DMS 273 (cell line): ENCODE results near the gene AADAC.
"Not testable (repeated sequence)": the region's sequence is repeated elsewhere in the genome, so short reads cannot be mapped to it uniquely, and the experiment has no call there.

Experiments
- DNase-seq: peaks from one replicate; lab custom pipeline; 2025; ENCODE audit not compliant: unreplicated experiment; lab: John Stamatoyannopoulos, UW

The AADAC gene

GRCh38 chr3:151796105-151796680 lies 17.7 kb upstream of the AADAC start:
- DNase-seq, result no peak

DNA sequence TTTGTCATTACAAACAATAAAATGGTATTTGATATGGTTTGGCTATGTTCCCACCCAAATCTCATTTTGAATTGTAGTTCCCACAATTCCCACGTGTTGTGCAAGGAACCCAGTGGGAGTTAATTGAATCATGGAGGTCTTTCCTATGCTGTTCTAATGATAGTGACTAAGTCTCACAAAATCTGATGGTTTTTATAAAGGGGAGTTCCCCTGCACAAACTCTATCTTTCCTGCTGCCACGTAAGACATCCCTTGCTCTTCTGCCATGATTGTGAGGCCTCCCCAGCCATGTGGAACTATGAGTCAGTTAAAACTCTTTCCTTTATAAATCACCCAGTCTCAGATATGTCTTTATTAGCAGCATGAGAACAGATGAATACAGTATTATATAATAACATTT lies 15.4 kb upstream of the AADAC start:
- no peak for DNase-seq

DNA sequence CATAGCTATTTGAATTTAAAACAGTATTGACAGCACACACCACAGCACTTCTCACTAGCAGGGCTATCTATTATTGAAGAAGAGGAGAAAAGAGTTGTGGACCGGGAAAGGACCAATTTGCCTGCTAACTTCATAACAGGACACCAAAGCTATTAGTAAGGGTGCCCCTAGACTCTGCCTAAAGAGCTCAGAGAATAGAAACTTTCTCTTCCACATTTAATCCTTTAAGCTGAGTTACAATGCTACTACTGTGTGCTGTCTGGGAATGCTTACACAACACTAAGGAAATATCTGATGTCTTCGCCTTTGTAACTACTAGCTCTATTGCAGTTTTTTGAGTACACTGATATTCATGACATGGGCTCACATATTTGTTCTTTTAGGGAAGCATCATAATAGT lies 13.5 kb upstream of the AADAC start:
- DNase-seq, result no peak

DNA sequence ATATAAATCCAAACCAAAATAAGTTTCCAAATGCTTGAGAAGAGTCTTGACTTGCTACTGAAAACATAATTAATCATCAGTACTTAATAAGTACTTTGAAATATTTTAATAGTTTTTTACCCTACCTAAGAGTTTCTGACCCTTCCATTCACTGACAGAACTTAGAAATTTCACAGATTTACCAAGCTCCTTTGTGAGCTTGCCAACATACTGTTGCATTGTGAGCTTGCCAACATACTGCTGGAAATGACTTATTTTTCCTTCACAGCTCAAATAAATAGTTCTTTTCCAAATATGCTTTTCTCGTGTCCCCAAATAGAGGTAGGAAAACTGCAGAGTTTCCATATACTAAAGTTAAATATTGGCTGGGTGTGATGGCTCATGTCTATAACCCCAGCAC lies 9.6 kb upstream of the AADAC start:
- DNase-seq, result no peak

GRCh38 chr3:151806838-151807237 lies 7.1 kb upstream of the AADAC start:
- no peak for DNase-seq

DNA sequence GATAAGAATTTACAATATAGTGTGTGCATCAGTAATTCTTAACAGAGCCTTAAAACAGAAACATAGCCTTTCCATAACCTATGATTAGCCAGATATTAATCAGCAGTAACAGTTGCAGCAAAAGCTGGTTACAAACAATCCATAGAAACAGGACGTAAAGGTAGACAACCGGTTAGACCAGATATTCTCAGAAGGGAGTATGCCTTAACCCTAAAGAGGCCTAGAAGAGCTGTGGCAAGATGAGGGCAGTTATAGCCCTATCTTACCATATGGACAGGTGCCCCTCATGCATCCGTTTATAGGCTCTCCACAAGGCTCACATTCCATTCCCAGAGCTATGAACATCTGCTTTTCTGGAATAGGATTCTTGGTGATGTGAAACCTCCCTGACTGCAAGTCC lies 5.0 kb upstream of the AADAC start:
- peak; percentile 22 for DNase-seq

DNA sequence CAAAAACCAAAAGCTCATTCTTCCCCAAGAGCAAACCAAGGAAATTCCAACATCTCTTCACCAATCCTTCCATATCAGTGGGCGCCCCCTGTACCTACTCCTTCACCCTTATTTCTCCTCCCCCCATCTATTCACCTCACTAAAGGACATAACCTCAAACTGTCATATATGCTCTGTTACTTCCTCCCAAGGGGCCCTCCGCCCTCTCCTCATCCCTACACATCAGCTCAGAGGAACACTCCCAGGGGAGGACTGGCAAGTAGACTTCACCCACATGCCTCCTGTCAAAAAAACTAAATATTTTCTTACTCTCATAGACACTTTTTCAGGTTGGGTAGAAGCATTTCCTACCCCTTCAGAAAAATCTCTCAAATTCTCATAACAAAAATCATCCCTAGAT lies 2.4 kb upstream of the AADAC start:
- no peak for DNase-seq

GRCh38 chr3:151814588-151814987 lies 672 bp downstream of the AADAC start:
- peak; percentile 9 for DNase-seq

- DNase-seq, result peak; percentile 11
Measured at GRCh38 chr3:151816091-151816604, 2.2 kb downstream of the AADAC start.

GRCh38 chr3:151817473-151817872 lies 3.6 kb downstream of the AADAC start:
- no peak for DNase-seq

GRCh38 chr3:151818361-151818760 lies 4.4 kb downstream of the AADAC start:
- no peak for DNase-seq

GRCh38 chr3:151819910-151820309 lies 6.0 kb downstream of the AADAC start:
- DNase-seq, result no peak

DNA sequence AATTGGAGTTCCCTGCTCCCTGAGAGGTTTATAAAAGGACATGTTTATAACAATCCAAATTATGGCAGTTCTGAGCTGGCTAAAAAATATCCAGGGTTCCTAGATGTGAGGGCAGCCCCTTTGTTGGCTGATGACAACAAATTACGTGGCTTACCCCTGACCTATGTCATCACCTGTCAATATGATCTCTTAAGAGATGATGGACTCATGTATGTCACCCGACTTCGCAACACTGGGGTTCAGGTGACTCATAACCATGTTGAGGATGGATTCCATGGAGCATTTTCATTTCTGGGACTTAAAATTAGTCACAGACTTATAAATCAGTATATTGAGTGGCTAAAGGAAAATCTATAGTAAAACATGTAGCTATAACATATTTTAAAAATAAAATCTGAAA lies 13.9 kb downstream of the AADAC start:
- DNase-seq, result no peak

- peak; percentile 85 for DNase-seq
Measured at GRCh38 chr3:151835751-151836525, 22.0 kb downstream of the AADAC start.

GRCh38 chr3:151837057-151837456 lies 23.1 kb downstream of the AADAC start:
- DNase-seq, result peak; percentile 95

DNA sequence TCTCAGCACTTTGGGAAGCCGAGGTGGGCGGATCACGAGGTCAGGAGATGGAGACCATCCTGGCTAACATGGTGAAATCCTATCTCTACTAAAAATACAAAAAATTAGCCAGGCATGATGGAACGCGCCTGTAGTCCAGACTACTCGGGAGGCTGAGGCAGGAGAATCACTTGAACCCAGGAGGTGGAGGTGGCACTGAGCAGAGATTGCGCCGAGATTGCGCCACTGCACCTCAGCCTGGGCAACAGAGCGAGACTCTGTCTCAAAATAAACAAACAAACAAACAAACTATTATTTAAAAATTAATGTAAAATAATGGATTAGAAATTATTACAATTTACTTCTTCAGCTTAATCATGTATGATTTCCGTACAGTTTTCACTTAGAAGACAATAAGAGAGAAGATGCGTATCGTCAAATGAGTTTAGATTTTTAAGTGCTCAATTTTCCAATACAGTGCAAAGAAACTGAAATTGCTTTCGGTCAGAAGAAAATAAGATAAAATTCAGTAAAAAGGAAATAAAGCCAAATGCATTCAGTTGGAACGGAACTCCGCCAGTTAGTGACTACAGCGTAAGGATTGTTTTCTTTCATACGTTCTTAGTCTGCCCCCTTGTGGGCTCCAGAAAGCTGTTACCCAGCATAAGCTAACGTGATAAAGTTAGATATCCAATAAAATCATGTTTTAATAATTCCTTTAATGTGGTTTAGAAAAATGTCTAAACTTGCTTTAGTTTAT lies 24.8 kb downstream of the AADAC start:
- DNase-seq, result peak; percentile 87

- peak; percentile 49 for DNase-seq
Measured at GRCh38 chr3:151839313-151839631, 25.4 kb downstream of the AADAC start.

DNA sequence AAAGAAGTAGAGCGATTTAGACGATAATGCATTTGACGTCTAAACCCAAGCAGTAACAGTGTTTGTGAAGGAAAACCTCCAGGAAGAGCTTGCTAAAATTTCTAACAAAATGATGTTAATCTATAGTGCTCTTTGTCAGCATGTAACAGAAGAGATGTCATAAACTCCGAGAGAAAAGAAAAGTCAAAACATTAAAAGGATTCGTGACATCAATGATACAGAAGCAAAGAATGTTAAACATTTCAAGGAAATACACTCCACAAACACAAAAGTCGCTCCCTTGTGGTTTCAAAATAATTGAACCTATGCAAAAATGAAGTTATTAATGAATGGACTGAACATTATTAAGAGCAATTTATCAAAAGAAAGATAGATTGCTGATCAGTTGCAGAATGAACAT lies 27.9 kb downstream of the AADAC start:
- DNase-seq, result no peak

DNA sequence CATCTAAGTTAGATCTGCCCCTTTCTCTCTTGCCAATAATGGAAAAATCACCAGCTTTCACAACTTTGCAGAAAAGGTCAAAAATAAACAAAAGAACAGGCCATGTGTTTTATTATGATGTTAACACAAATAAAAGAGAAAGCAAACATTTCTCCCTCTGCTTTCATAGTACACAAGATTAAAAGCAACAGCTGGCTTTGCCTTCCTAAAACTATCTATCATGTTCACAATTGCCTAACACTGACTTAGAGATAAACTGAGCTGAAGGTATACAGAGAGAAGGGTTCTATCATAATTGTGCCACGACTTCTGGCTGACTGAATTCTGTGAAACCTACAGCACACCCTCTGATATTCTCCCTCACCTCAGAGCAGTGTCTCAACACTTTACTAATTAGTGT lies 29.4 kb downstream of the AADAC start:
- peak; percentile 45 for DNase-seq

DNA sequence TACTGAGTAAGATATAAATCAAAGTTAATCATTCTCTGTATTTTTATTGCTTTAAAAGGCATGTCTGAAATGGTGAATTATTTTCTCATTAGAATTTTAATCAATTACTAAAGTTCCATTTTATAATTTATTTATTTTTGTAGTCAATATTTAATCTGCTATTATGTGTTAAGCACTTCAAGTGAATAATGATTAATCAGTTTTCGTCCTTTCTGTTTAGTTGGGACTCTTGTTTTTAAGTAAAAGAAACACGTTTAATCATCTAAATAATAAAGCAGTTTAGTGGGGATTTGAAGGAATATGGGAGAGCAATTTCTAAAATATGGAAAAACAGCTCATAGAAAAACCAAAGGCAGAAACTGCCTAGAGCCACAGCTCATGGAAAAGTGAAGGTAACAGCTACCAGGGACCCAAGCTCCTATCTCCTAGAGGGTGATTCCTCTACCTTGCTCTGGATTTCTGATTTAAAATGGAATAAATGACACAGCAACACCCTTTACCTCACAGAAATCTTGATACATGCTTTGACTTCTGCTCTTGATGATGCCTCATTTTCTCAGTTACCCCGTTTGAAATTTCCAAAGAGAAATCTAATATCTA lies 31.5 kb downstream of the AADAC start:
- DNase-seq, result no peak

DNA sequence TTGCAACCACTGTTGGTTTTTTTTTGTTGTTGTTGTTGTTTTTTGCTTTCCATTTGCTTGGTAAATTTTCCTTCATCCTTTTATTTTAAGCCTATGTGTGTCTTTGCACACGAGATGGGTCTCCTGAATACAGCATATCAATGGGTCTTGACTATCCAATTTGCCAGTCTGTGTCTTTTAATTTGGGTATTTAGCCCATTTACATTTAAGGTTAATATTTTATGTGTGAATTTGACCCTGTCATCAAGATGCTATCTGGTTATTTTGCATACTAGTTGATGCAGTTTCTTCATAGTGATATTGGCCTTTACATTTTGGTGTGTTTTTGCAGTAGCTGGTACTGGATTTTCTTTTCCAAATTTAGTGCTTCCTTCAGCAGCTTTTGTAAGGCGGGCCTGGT lies 36.1 kb downstream of the AADAC start:
- DNase-seq, result not testable (repeated sequence)
